Measurements from ENCODE around the gene PCDH1.

- no peak for TF ChIP-seq CTCF (IDR thresholded peaks at IDR 0.05; ENCODE audit: low read depth, low read length, poor library complexity, severe bottlenecking)
- no peak for TF ChIP-seq EZH2phosphoT487 (IDR thresholded peaks at IDR 0.05; ENCODE audit: borderline replicate concordance, low read length)
Observed at GRCh38 chr5:141821430-141821925, 56.7 kb downstream of the PCDH1 start.

Data from DOHH2 (cell line).